Measurements from ENCODE around the gene PKM.
A peak's percentile ranks its signal among the peaks of the same experiment; 100 is the strongest.

Gene PKM

DNA sequence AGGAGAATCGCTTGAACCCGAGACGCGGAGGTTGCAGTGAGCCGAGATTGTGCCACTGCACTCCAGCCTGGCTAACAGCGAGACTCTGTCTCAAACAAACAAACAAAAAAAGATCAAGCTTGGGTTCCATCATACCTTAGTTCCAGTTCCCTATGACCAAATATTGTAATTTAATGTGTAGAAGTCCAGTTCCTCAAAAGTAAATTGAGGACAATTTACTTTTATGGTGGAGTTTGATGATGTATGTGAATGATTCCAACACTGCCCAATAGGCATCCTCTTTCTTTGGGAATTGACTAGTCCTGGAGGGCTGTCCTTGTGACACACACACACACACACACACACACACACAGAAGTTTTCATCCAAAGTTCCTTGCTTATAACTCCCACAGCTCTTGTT is 2.8 kb upstream of the PKM start:
- no peak for DNase-seq

DNA sequence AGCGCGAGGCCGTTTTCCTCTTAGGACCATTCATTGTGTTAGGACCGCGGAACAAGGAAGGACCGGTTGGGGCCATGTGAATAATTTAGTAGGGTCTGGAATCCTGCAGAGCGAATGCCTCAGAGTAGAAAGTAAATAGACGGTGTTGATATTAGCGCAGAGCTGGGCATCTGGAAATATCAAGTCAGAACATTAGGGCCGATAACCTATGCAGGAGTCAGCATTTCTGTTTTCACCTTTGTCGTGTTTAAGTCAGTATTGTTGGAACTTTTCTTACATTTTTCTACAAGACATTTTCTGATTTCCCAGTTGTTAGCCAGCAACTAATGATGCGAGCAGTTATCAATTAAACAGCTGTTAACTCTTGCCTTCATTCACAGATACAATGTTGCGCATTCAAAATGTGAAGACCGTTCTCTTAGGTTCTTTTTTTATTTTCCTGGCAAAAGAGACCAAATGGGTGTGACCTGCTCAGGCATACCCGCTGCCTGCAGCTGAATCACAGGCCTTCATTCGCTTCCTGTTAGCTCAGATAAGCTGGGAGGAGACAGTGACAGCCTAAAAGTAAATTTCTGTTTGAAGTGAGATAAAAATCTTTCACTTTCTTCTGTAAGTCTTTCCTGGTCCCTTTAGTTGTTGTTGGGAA is 966 bp upstream of the PKM start:
- peak in 1 of 2 experiments; percentile 56 for DNase-seq

DNA sequence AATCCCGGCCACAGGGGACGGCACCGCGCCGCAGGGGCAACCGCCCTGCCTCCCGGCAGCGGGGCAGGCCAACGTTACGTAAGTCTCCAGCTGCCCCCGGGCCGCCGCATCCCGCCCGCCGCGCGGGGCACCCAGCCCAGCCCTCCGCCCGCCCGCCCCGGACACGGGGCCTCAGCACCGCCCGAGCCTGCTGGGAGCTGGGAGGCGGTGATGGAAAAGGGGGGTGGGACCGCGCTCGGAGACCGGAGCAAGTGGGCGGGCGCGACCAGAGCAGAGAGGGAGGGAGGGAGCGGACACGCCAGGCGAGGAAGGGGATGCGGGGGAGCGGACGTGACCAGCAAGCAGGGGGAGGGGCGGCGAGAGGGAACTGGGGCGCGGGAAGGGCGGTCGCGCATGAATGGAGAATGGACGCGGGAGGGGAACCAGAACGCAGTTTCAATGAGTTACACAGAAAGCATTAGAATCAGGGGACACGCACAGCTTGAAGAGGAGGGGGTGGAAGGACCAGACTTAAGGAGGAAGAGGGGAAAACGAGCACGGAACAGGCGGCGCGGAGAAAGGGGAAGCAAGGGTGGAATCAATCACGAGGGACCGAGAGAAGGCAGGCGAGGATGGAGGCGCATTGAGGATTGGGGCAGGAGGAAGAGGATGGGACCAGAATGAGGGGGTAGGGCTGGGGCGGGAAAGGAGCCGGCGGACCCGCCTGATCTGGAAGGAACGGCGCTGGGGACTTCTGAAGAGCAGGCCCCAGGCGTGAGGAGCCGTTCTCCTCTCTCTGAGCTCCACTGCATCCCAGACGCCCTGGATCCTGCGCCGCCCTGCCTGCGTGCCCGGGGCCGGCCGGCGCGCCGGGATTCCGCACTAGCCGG is 559 bp downstream of the PKM start:
- DNase-seq = peak; percentile 90 to 92

DNA sequence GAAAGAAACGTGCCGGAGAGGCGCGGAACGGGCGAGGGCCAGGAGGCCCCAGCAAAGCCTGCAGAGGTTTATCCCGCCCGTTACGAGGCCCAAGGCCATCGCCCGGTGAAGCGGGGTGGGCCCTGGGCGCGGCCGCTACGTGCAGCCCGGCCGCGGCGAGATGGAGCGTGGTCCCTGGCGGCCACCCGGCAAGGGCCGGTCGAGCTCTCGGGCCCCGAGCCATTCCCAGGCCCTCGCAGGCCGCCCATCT is 1.1 kb downstream of the PKM start:
- no peak for DNase-seq

DNA sequence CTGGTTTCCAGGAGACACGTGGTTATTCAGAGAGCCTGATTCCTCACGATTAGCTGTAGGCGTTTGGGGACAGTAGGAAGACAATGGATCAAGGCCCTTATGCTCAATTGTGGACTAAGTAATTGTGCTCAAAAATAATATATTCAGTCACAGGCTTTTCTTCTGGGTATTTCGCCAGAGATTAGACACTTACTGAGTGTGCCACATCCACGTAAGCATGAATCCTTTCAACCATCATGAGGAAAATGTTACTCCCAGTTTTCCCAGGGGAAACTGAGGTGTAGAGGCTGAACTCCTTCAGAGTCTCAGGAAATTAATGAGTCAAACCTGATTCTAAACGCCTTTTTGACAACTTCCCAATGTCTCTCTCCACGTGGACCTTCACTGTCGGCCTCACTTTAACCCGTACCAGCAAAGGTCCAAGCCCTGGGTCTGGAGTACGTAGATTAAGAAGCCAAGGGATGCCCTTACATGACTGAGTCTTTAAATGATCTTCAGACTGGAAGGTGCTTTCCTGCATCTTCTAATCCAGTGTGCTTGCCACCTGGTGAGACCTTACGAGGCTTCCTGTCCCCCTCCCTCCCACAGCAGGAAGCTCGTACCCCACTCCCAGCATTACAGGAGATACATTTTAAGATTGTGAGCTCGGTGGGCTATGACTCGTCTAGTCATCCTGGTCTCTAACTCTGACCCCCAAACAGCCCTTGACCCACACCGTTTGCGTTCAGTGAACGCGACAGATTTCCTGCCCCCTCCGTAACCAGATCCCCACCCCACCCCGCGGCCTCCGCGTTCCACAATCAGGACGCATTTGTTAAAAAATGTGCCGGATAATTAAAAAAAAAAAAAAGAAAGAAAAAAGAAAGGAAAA is 1.7 kb downstream of the PKM start:
- DNase-seq = peak; percentile 65 to 68

DNA sequence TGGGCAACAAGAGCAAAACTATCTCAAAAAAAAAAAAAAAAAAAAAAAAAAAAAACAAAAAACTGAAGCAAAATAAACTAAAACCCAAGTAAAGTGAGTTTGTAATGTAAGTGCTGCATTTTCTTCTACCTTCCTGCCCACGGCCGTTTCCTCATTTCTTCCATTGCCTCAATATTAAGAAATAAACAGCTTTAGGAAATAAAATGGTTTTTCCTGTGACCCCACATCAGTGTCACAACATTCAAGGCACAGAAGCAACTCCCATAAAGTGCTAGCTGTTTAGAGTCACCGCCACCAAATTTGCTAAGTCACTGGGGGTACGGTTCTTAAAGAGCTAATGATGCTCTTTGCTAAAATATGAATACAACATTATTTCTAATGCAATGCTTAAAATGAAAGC is 3.3 kb downstream of the PKM start:
- DNase-seq = no peak

DNA sequence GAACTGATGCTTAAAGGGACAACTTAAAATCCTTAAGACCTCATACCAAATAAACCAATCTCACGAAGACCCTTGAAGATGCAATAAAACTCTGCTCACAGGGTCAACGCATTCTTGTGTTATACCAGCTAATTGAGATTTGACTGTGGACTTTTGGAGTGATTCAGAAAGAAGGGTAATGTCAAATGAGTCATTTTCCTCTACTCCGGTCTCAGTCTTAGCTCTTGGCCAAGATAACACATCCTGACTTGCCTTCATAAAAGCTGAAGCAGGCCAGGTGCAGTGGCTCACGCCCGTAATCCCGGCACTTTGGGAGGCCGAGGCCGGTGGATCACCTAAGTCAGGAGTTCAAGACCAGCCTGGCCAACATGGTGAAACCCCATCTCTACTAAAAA is 3.8 kb downstream of the PKM start:
- DNase-seq = peak; percentile 80 to 81

DNA sequence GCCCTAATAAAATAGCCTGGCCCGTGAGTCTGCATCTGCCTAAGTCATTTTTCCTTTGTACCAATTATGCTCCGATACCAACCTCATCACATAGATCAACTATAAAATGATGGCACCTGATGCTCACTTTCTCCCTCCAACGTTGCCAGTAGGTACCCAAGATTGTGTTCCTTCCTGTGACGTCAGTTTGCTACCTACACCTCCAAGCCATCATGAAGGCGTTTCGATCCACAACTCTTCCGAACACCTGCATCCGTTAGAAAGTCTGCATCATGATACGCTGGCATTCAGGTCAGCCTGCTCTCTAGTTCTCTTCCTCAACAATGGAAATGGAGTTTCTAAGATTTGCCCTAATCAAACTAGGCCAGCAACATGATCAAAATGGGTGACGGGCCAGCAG is 7.7 kb downstream of the PKM start:
- DNase-seq = peak in 1 of 2 experiments; percentile 18

DNA sequence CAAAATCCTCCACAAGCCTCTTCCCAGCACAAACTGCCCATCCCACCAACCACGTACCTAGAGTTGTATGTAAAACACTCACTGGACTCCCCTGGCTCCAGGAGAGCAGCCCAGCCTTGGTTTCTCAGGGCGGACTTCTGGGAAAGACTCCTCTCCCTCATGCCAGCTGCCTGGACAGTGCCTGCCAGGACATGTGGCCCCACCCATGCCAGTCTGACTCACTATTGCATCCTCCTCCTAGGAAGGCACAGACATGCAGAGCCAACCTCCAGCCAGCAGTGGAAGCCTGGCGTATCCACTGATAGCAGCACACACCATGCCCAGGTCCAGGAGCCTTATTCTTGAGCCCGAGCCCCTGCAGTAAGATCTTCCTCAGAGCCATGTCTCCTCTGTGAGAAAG is 8.6 kb downstream of the PKM start:
- peak in 1 of 2 experiments; percentile 44 for DNase-seq

DNA sequence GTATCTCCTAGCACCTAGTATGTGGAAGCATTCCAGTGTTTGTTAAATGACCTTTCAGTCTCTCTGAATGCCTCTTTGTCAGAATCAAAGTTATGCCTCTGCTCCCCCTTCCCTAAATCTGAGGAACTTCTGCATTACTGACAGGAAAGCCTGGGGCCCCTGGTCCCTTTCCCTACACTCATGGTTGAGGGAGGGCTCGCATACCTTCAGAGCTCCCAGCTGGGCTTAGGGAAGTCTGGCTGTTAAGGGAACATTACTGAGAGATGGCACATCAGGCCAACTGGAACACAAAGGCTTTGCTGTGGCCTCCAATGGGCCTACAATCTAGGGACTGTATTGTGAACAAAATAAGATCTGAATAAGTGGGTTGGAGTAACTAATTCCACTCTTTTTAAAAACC is 10.3 kb downstream of the PKM start:
- peak in 1 of 2 experiments; percentile 18 for DNase-seq

DNA sequence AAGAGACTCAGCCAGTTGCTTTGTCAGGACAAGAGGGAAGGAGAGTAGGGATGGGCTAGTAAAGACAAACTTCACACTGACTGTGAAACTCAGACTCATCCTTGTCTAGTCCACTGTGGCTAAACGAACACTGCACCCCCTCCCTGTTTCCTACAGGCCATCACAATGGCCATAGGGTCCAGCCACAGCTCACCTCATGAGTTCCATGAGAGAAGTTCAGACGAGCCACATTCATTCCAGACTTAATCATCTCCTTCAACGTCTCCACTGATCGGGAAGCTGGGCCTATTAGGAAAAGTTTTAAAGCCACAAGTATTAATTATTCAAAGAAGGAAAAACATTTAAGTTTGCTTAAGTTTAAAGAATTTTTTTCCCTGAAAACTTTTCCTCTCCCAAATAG is 13.8 kb downstream of the PKM start:
- no peak for DNase-seq

DNA sequence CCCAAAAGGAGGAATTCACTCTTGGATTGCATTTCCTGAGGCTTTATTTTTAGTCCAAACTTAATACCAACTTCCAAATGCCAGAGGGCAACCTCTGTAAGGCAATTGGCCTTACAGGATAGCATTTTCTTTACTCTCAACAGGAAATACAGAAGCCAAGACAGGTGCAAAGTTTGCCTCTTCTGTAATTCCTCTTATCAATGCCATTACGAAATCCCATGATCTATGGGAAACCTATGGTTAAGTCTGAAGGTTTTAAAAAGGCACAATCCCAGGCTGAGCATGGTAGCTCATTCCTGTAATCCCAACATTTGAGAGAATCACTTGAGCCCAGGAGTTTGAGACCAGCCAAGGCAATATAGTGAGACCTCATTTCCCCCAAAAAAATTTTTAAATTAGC is 14.9 kb downstream of the PKM start:
- no peak for DNase-seq

DNA sequence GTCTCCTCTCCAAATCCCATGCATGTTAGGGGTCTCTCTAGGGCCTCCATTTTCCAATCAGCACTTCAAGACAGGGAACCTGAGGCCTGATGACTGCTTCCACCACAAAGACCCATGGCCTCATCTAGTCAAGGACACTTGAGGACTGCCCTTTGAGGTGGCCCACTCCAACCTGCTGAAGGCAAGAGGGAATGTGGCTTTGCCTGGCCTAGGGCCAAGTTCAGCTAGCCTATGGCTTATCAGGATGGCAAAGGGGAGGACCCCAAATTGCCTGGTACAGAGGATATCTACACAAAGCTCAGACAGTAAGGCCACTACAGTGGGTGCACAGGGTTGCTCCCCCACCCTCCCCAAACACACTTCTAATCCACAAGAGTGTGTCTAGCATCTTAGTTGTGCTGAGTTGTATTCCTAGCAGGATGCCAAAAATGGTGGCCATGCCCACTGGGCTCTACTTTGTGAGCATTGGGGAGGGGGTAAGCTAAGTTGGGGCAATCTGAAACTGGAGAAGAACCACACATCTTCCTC is 23.4 kb downstream of the PKM start:
- no peak for DNase-seq

DNA sequence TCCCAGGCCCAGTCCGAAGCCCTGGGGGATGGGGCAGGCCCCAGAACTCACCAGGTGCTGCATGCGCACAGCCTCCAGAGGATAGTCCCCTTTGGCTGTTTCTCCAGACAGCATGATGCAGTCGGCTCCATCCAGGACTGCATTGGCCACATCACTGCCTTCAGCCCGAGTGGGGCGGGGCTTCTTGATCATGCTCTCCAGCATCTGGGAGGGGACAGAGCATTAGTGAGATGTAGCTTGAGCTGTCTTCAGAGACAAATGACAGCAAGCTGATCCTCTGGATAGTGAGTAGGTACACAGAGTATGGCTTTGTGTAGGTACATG is 24.4 kb downstream of the PKM start:
- DNase-seq = no peak

DNA sequence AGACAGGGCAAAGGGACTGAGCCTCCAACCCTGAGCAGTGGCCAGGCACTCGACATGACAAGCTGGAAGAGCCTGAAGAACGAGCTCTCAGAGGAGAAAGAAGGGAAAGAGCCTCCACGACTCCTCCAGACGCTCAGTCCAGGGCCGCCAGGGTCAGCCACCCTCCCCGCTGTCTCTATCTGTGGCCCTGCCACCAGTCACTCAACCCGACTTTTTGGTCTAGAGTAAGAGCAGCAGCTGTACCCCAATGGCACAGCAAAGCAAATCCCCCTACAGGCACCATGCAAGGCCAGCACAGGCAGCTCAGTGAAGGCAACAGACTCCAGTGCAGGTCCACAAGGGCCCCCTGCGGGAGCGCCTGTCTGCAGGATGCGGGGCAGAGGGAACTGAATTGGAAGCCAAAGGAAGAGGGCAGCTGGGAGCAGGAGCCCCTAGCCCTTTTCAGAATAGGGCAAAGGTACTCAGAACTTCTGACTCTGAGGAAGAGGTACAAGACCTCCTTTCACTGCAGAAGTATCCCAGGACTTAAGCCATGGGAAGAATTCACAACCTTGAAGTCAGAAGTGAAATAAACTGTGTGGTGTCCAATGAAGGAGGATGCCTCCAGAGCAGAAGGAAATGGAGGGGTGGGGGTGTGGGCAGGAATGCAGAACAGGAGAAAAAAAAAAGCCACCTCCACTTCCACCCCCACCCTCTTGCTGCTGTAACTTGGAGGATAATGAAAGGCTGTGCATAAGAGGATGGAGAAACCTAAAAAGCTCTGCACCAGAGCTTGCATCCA is 24.9 kb downstream of the PKM start:
- no peak for DNase-seq

DNA sequence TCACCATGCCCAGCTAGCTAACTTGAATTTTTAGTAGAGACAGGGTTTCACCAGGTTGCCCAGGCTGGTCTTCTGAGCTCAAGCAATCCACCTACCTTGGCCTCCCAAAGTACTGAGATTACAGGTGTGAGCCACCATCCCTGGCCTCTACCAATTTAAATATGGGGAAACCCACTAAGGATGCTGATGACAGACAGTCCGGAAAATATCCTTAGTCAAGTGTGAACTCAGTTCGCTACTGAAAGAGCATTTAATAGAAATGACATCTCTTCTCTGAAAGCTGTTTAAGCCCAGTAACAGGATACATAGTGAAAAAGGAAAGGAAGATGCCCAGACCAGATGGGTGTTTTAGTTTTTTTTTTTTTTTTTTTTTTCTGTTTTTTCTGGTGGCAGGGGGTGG is 25.7 kb downstream of the PKM start:
- no peak for DNase-seq

DNA sequence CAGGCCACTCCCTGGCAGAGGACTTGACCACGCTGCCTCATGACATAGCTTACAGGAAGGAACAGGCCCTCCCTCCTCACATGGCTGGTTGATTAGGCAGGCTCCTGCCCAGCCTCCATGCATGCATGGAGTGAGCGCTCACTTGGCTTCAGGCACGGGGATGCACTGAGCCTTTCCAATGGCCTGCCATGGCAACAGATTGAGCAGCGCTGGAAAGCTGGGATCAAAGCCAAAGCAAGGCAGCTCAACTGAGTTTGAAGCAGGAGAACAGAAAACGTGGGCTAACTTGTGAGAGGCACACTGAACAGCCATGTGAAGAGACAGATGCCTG is 27.5 kb downstream of the PKM start:
- no peak for DNase-seq

DNA sequence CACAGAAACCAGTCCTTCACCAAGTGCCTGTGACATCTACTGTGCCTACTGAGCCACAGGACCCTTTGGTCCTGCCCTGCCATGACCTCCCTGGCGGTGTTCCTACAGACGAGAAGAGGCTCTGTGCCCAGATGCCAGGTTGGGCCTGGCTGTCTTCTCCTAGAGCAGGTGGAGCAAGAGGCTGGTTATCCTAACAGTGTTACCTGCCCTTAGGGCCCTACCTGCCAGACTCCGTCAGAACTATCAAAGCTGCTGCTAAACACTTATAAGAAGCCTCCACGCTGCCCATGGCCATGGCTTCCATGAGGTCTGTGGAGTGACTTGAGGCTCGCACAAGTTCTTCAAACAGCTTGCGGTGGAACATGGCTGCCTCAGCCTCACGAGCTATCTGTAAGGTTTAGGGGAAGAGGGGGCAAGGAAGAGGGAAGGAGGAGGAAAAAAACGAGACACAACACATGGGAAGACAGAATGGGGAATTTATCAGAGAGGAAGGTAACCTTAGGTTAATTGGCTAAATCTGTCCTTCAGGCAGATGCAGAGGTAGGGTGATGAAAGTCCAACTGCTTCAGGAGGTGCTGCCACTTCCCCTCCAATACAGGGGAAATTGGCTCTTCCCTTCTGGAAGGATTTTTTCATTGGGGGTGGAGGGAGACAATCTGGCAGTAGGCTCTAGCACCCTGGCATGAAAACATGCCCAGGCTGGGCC is 28.0 kb downstream of the PKM start:
- DNase-seq = no peak

DNA sequence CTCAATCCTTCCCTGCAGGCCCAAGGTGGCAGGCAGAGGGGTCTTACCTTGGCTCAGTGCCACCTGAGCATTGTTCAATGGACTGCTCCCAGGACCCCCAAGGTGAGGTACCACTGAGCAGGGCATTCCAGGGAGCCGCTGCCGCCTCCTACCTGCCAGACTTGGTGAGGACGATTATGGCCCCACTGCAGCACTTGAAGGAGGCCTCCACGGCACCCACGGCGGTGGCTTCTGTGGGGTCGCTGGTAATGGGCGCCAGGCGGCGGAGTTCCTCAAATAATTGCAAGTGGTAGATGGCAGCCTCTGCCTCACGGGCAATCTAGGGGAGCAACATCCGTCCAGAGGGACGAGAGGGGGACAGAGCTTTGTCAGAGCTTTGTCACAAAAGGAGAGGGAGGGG is 28.7 kb downstream of the PKM start:
- DNase-seq = no peak

DNA sequence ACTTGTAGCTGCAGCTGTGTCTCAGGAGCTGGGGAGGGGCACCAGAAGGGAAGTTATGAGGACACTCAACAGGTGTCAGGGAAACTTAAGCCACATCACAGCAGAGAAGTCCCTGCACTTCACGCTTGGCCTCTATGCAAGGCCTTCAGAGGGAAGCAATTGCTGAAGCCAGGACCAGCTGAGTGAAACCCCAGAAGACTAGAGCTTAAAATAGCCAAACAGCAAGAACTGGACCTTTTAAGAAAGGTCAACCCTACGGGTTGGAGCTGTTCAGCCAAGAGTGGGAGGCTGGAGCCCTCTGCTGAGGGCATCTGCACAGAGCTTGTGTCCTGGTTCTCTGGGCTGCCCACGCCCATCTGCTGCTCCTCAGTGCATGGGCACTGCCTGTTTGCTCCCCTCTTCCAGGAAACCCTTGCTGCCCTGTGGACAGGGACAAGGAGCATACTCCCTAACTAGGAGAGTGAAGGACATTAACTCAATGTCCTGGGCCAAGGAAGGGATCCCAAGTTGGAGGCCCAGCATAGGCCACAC is 29.5 kb downstream of the PKM start:
- DNase-seq = no peak

DNA sequence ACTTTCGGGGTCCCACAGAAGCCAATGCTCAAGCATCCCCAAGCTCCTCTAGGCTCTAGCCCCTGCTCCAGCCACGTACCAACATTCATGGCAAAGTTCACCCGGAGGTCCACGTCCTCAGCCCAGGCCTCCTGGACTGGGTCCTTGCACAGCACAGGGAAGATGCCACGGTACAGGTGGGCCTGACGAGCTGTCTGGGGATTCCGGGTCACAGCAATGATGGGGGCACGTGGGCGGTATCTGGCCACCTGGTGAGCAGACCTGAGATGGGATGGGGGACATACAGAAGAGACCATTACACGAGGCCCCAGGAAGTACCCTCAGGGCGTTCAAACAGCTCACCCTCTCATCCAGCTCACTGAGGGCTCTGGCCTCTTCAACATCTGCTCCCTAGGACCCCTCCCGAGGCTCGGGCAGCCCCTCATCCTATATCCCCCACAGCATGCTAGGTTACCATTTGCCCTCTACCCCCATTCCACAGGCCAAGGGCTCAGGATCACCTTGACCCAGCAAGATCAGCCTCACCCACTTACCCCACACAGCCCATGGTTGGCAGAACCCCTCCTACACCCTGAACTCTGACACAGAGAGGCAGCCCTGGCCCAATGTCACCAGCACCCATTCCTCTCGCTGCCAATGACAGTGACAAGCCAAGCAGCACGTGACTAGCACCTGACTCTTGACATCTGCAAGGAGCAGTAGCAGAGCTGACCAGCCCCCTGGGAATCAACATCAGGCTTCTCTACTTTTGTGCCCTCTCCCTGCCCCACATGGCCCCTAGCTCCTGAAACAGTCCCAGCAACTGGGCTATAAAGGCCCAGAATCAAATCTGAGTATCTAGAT is 30.4 kb downstream of the PKM start:
- DNase-seq = no peak
